Loucy (cell line): Measurements from ENCODE around the gene ZNF277.

Source experiments
- H2AFZ ChIP-seq: fragments of 200-600 bp; sonication (generic); 2 replicates; pipeline ENCODE4 v1.6.0; 2016; ENCODE audit warnings: antibody characterized with exemption, mild to moderate bottlenecking, low read length, moderate library complexity
- H3F3A ChIP-seq: fragments of 200-600 bp; 2 replicates; pipeline ENCODE4 v1.6.0; 2016; ENCODE audit warnings: antibody characterized with exemption, low read depth, mild to moderate bottlenecking
- H3K27me3 ChIP-seq: fragments of 200-600 bp; sonication (generic); 2 replicates; pipeline ENCODE4 v1.6.1; 2014; ENCODE audit warnings: low read length, mild to moderate bottlenecking; ENCODE audit not compliant: insufficient read depth, poor library complexity, severe bottlenecking
- H3K36me3 ChIP-seq: fragments of 200-600 bp; sonication (generic); 2 replicates; pipeline ENCODE4 v1.6.1; 2016; ENCODE audit warnings: low read length; ENCODE audit not compliant: insufficient read depth
- H3K4me1 ChIP-seq: fragments of 200-600 bp; sonication (generic); 2 replicates; pipeline ENCODE4 v1.5.1; 2014; ENCODE audit warnings: low read length, mild to moderate bottlenecking; ENCODE audit not compliant: insufficient read depth, poor library complexity, severe bottlenecking
- H3K4me2 ChIP-seq: fragments of 200-600 bp; sonication (generic); 2 replicates; pipeline ENCODE4 v1.6.0; 2014; ENCODE audit warnings: antibody characterized with exemption, low read length, low read depth, mild to moderate bottlenecking; ENCODE audit not compliant: poor library complexity, severe bottlenecking
- H3K4me3 ChIP-seq: fragments of 200-600 bp; sonication (generic); 2 replicates; pipeline ENCODE4 v1.5.1; 2014; ENCODE audit warnings: low read length, mild to moderate bottlenecking, mixed read lengths; ENCODE audit not compliant: poor library complexity, severe bottlenecking
- H3K79me2 ChIP-seq: fragments of 200-600 bp; sonication (generic); 2 replicates; pipeline ENCODE4 v1.6.1; 2014; ENCODE audit warnings: low read length; ENCODE audit not compliant: insufficient read depth
- H3K9ac ChIP-seq: fragments of 200-600 bp; sonication (generic); 2 replicates; pipeline ENCODE4 v1.6.0; 2014; ENCODE audit warnings: mild to moderate bottlenecking, low read depth, low read length, moderate library complexity; ENCODE audit not compliant: poor library complexity, severe bottlenecking
- H3K9me2 ChIP-seq: fragments of 200-600 bp; sonication (generic); replicated peaks from 2 replicates; pipeline ENCODE4 v1.6.1; 2016; ENCODE audit warnings: low read depth, low read length, mixed read lengths
- H3K9me3 ChIP-seq: fragments of 200-600 bp; sonication (generic); 2 replicates; pipeline ENCODE4 v1.6.1; 2014; ENCODE audit warnings: mild to moderate bottlenecking, antibody characterized with exemption, low read length, low read depth; ENCODE audit not compliant: insufficient read depth
- H4K20me1 ChIP-seq: fragments of 200-600 bp; sonication (generic); 2 replicates; pipeline ENCODE4 v1.6.0; 2014; ENCODE audit warnings: antibody characterized with exemption, low read length, mild to moderate bottlenecking; ENCODE audit not compliant: insufficient read depth, poor library complexity, severe bottlenecking
- EZH2phosphoT487 ChIP-seq: fragments of 200-600 bp; IDR thresholded peaks from 2 replicates; pipeline ENCODE4 v1.6.1; 2018; ENCODE audit warnings: antibody characterized with exemption, mild to moderate bottlenecking, moderate library complexity, borderline replicate concordance
- TF ChIP-seq, protein P1 (sequence below): fragments of 200-600 bp; sonication (generic); conservative IDR thresholded peaks from 2 replicates; pipeline ENCODE4 v1.5.1; 2014; ENCODE audit warnings: mild to moderate bottlenecking, antibody characterized with exemption, low read length

ZNF277 gene

GRCh38 chr7:112215787-112216186 is 9.3 kb downstream of the ZNF277 start:
- H3K27me3 ChIP-seq = no peaks in the 10 kb centered on the region
- H3K9me3 ChIP-seq = no peaks in the 10 kb centered on the region
- no peak overlapping the region for H3K4me2 ChIP-seq
- H3K4me1 ChIP-seq = peaks cover 24% of the 10 kb centered on the region
- no peak overlapping the region for H3K9ac ChIP-seq
- H3K9me2 ChIP-seq = no peaks in the 10 kb centered on the region
- H3K36me3 ChIP-seq = no peaks in the 10 kb centered on the region
- no peak overlapping the region for H3K4me3 ChIP-seq
- no peak overlapping the region for H2AFZ ChIP-seq
- H4K20me1 ChIP-seq = peaks cover 10% of the 10 kb centered on the region
- peaks cover 68% of the 10 kb centered on the region for H3K79me2 ChIP-seq
- TF ChIP-seq EZH2phosphoT487 = no peak
- TF ChIP-seq, protein P1, sequence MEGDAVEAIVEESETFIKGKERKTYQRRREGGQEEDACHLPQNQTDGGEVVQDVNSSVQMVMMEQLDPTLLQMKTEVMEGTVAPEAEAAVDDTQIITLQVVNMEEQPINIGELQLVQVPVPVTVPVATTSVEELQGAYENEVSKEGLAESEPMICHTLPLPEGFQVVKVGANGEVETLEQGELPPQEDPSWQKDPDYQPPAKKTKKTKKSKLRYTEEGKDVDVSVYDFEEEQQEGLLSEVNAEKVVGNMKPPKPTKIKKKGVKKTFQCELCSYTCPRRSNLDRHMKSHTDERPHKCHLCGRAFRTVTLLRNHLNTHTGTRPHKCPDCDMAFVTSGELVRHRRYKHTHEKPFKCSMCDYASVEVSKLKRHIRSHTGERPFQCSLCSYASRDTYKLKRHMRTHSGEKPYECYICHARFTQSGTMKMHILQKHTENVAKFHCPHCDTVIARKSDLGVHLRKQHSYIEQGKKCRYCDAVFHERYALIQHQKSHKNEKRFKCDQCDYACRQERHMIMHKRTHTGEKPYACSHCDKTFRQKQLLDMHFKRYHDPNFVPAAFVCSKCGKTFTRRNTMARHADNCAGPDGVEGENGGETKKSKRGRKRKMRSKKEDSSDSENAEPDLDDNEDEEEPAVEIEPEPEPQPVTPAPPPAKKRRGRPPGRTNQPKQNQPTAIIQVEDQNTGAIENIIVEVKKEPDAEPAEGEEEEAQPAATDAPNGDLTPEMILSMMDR = no peak
- no peaks in the 10 kb centered on the region for H3F3A ChIP-seq

GRCh38 chr7:112220877-112221434 is 14.5 kb downstream of the ZNF277 start:
- Histone ChIP-seq H3K9ac (no peak overlapping the region), H3K4me3 (no peak overlapping the region), H4K20me1 (peaks cover 2% of the 10 kb centered on the region), H3K9me3 (no peaks in the 10 kb centered on the region), H3K27me3 (no peaks in the 10 kb centered on the region), H3K79me2 (peaks cover 80% of the 10 kb centered on the region), H2AFZ (no peak overlapping the region), H3K9me2 (no peaks in the 10 kb centered on the region), H3K4me1 (no peaks in the 10 kb centered on the region), H3K4me2 (no peak overlapping the region), H3F3A (no peaks in the 10 kb centered on the region), H3K36me3 (no peaks in the 10 kb centered on the region)
- TF ChIP-seq EZH2phosphoT487 = no peak
- TF ChIP-seq, protein P1 = no peak

DNA sequence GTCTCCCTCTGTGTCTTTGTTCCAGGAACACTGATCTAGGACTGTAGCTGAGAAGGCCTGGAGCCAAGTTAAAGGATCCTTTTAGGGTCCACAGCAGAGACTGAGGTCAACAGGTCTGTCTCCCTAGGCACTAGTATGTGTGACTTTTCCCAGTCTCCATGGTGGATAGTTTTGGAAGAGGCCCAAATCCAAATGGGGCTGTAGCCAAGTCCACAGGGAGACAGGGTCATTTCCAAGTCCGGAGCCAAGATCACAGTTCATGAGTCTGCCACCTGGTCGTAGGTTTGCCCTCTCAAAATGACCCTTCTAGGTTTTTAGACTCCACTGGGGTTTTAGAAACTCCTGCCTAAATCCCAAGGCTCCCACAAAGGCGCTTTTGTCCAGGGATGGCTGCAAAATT is 16.8 kb downstream of the ZNF277 start:
- Histone ChIP-seq H2AFZ (no peak overlapping the region), H3K79me2 (peaks cover 76% of the 10 kb centered on the region), H3F3A (no peaks in the 10 kb centered on the region), H3K9me2 (no peaks in the 10 kb centered on the region), H4K20me1 (peaks cover 6% of the 10 kb centered on the region), H3K36me3 (no peaks in the 10 kb centered on the region), H3K27me3 (no peaks in the 10 kb centered on the region), H3K9me3 (no peaks in the 10 kb centered on the region), H3K4me2 (no peak overlapping the region), H3K9ac (no peak overlapping the region), H3K4me1 (no peaks in the 10 kb centered on the region), H3K4me3 (no peak overlapping the region)
- TF ChIP-seq, protein P1 = no peak
- no peak for TF ChIP-seq EZH2phosphoT487
